Activated B cell treated with CpG ODN at 0.5 μM for 24 hours (primary cell): ENCODE measurements around the gene SLC40A1. TPM values are rescaled to one million over a fixed set of nuclear protein-coding genes. Genes with fewer than 3 reads are reported as not detected.

Source experiments
- ATAC-seq: fragments of 200-7000 bp; cut with Tn5 transposase; one replicate; pipeline ENCODE4 v1.10.0; 2021; ENCODE audit warnings: low read depth, mild to moderate bottlenecking, moderate library complexity
- CTCF ChIA-PET: fragments of 350-600 bp; sonication (Branson Sonifier 250); formaldehyde crosslinking; loops from one replicate; lab custom pipeline; 2021; ENCODE audit warnings: antibody characterized with exemption; lab: Charles Lee
- POLR2A ChIA-PET: fragments of 350-600 bp; sonication (Branson Sonifier 250); formaldehyde crosslinking; loops from one replicate; lab custom pipeline; 2021; ENCODE audit warnings: antibody characterized with exemption; lab: Charles Lee
- DNase-seq: peaks from one replicate; pipeline ENCODE4 v3.0.0; 2022
- H3K27ac Mint-ChIP-seq: one replicate; pipeline ENCODE4 v1.8.0; 2020; ENCODE audit warnings: mixed read lengths
- H3K27me3 Mint-ChIP-seq: one replicate; pipeline ENCODE4 v1.8.0; 2021; ENCODE audit warnings: mixed read lengths
- H3K36me3 Mint-ChIP-seq: one replicate; pipeline ENCODE4 v1.8.0; 2021; ENCODE audit warnings: low read depth, mixed read lengths
- H3K4me1 Mint-ChIP-seq: one replicate; pipeline ENCODE4 v1.8.0; 2021; ENCODE audit warnings: mixed read lengths
- H3K4me3 Mint-ChIP-seq: one replicate; pipeline ENCODE4 v1.8.0; 2020; ENCODE audit warnings: mild to moderate bottlenecking, mixed read lengths
- H3K9me3 Mint-ChIP-seq: one replicate; pipeline ENCODE4 v1.8.0; 2020; ENCODE audit warnings: mixed read lengths
- CTCF ChIP-seq: fragments of 200-600 bp; IDR thresholded peaks from one replicate; pipeline ENCODE4 v1.8.0; 2022; ENCODE audit warnings: antibody characterized with exemption, mild to moderate bottlenecking
- intact Hi-C: fragments of 100-400 bp; cut with micrococcal nuclease; formaldehyde crosslinking; loops from one replicate; pipeline ENCODE4 v1.15.1; 2024
- total RNA-seq: library from RNA; stranded (reverse); gene quantifications from 2 replicates; pipeline ENCODE4 v1.2.3, GENCODE V29; 2022

The SLC40A1 gene
- total RNA-seq, 1 donor from 2014 or later: 0.20 TPM

DNA sequence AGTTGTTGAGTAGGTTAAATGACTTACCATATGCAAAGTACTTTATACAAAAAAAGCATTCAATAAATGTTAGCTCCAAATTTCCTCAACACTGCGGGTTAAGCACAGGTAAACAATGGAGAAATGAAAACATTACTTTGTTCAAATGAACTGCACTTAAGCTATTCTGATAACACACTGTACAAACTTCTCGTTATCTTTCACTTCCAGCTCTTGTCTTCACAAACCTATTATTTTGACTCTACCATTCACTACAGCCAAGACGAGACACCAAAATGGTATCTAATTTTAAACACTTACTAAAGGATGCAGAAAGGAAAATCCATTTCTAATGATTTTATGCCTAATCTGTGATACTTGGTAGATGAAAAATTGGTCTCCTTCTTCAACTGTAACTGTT is 43.8 kb downstream of the SLC40A1 start:
- no peaks in the 10 kb centered on the region for H3K36me3 Mint-ChIP-seq

GRCh38 chr2:189534854-189535832 is 45.4 kb downstream of the SLC40A1 start:
- no peaks in the 10 kb centered on the region for H3K9me3 Mint-ChIP-seq
- no peak for DNase-seq
- H3K4me3 Mint-ChIP-seq: no peak overlapping the region
- POLR2A ChIA-PET: no interaction called here
- no peak for TF ChIP-seq CTCF
- intact Hi-C loops: no loop called here
- CTCF ChIA-PET: no interaction called here
- no peak for ATAC-seq
- H3K27me3 Mint-ChIP-seq: peaks cover 7% of the 10 kb centered on the region
- H3K4me1 Mint-ChIP-seq: no peaks in the 10 kb centered on the region
- no peak overlapping the region for H3K27ac Mint-ChIP-seq
- H3K36me3 Mint-ChIP-seq: no peaks in the 10 kb centered on the region

More for the DNA sequence above, 43.8 kb downstream of the SLC40A1 start:
- TF ChIP-seq CTCF: no peak
- ChIA-PET CTCF (no interaction called here), POLR2A (no interaction called here)
- Mint-ChIP-seq H3K27ac (no peak overlapping the region), H3K4me3 (no peak overlapping the region), H3K4me1 (no peaks in the 10 kb centered on the region), H3K27me3 (peaks cover 5% of the 10 kb centered on the region), H3K9me3 (no peaks in the 10 kb centered on the region)
- intact Hi-C loops: no loop called here
- ATAC-seq (no peak), DNase-seq (no peak)

DNA sequence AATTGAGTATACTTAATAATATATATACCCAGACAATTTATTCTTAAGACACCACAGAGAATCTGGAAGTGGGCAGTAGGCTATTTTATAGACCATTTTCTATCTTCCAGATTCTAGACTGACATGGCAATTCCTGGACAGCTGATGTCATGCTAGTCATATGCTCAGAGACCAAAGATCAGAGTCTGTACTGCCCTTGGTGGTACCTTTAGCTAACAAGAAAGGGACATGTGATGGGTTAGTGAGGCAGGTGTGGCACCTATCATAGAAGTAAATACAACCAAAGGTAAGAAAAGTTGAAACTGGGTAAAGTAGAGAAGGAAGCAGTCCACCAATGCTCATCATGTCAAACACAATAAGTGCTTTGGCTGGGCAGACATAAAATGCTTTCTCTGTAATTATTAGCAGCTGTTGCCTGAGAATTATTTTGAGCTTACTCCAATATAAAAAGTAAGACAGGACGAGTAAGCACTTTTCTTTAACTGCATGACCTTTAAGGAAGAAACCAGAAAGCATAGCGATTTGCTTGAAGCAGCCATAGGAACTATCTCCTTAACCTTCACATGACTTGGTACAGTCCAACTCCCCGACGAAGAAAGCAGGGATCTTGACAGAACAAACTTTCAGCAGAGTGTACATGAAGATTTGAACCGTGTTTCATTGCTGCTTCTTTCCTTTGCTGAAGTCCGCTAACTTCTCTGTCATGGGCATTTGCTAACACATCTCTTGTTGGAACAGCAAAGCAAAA is 47.1 kb downstream of the SLC40A1 start:
- POLR2A ChIA-PET: no interaction called here
- H3K36me3 Mint-ChIP-seq: no peaks in the 10 kb centered on the region
- TF ChIP-seq CTCF: no peak
- H3K27ac Mint-ChIP-seq: no peak overlapping the region
- no peak for DNase-seq
- peaks cover 6% of the 10 kb centered on the region for H3K27me3 Mint-ChIP-seq
- intact Hi-C loops: no loop called here
- ATAC-seq: no peak
- no peaks in the 10 kb centered on the region for H3K4me1 Mint-ChIP-seq
- CTCF ChIA-PET: no interaction called here
- H3K4me3 Mint-ChIP-seq: no peak overlapping the region
- no peaks in the 10 kb centered on the region for H3K9me3 Mint-ChIP-seq

- no peak overlapping the region for H3K27ac Mint-ChIP-seq
- H3K4me1 Mint-ChIP-seq: no peaks in the 10 kb centered on the region
- H3K4me3 Mint-ChIP-seq: no peak overlapping the region
- no peak for TF ChIP-seq CTCF
- peaks cover 5% of the 10 kb centered on the region for H3K27me3 Mint-ChIP-seq
- H3K9me3 Mint-ChIP-seq: no peaks in the 10 kb centered on the region
- DNase-seq (no peak), ATAC-seq (no peak)
- intact Hi-C loops: no loop called here
- ChIA-PET CTCF (no interaction called here), POLR2A (no interaction called here)
- no peaks in the 10 kb centered on the region for H3K36me3 Mint-ChIP-seq
Observed at GRCh38 chr2:189530965-189531637, 49.5 kb downstream of the SLC40A1 start.
